K562 (cell line): Measurements from ENCODE around the gene RBM19. TPM values are rescaled to one million over a fixed set of nuclear protein-coding genes. Genes with fewer than 3 reads are reported as not detected.

Experiments used
- ATAC-seq: fragments of 200-7000 bp; cut with Tn5 transposase; 3 replicates; pipeline ENCODE4 v1.9.1; 2020; ENCODE audit warnings: moderate library complexity
- BruUV-seq: library from RNA; stranded (reverse); fragments of 400-500 nt; replicated peaks from 2 replicates; lab custom pipeline; 2021; lab: Mats Ljungman, UMichigan
- CTCF ChIA-PET: fragments of 300-600 bp; formaldehyde crosslinking; extraction: SDS; loops from one replicate; lab custom pipeline; 2021; ENCODE audit warnings: low intra/inter-chr PET ratio; lab: Yijun Ruan, JAX
- POLR2A ChIA-PET: fragments of 300-600, 350-650 bp; sonication (Branson Sonifier 250); formaldehyde crosslinking; extraction: SDS; loops from one replicate; lab custom pipeline; 2021; ENCODE audit warnings: antibody characterized with exemption, inconsistent platforms; lab: Yijun Ruan, JAX
- DNase-seq, 4 experiments: peaks; one replicate each; pipeline versions ENCODE4 v3.0.0 to v3.0.0-alpha.2; 2011 to 2018; ENCODE audit warnings: low spot score in 3 of 4, mixed read lengths in 3 of 4; ENCODE audit errors: extremely low read depth in 1 of 4
- FAIRE-seq: peaks from 2 replicates; lab custom pipeline; 2011; peaks lifted over from hg19 to GRCh38; lab: Jason Lieb, UNC
- H2AFZ ChIP-seq: 2 replicates; pipeline ENCODE4 v1.6.0; 2011; ENCODE audit warnings: low read depth, low read length, control low read depth, inconsistent platforms
- H3K27ac ChIP-seq: fragments of 200-600 bp; 3 replicates; pipeline ENCODE4 v1.8.0; 2011; ENCODE audit warnings: low read depth, mild to moderate bottlenecking, control low read depth, inconsistent platforms, low read length, moderate library complexity, mixed read lengths; ENCODE audit errors: extremely low read depth
- H3K27me3 ChIP-seq, 2 experiments: fragments of 300-600 bp in 1 of 2; 2 replicates in 1 of 2; 3 replicates in 1 of 2; pipeline versions ENCODE4 v1.6.0 to v1.8.0; 2011; ENCODE audit warnings: inconsistent platforms in 2 of 2, low read length in 2 of 2, mild to moderate bottlenecking in 1 of 2, mixed read lengths in 1 of 2, moderate library complexity in 1 of 2; ENCODE audit not compliant: control insufficient read depth in 2 of 2, insufficient read depth in 2 of 2
- H3K36me3 ChIP-seq: fragments of 300-600 bp; 3 replicates; pipeline ENCODE4 v1.8.0; 2011; ENCODE audit warnings: mild to moderate bottlenecking, low read length, inconsistent platforms; ENCODE audit not compliant: control insufficient read depth, insufficient read depth
- H3K4me1 ChIP-seq, 2 experiments: fragments of 200-600 bp in 1 of 2; replicated peaks in 1 of 2; 2 replicates in 1 of 2; 3 replicates in 1 of 2; pipeline versions ENCODE4 v1.5.1 to v1.8.0; 2011; ENCODE audit warnings: inconsistent platforms in 2 of 2, low read length in 2 of 2, mild to moderate bottlenecking in 1 of 2, mixed read lengths in 1 of 2, moderate library complexity in 1 of 2; ENCODE audit not compliant: control insufficient read depth in 2 of 2, insufficient read depth in 2 of 2
- H3K4me2 ChIP-seq: 2 replicates; pipeline ENCODE4 v1.6.1; 2011; ENCODE audit warnings: low read length, control low read depth, inconsistent platforms, mixed read lengths; ENCODE audit not compliant: insufficient read depth
- H3K4me3 ChIP-seq: fragments of 200-600 bp; sonication (generic), shearing (Covaris generic); 2 replicates; pipeline ENCODE4 v1.5.1; 2016; ENCODE audit warnings: control low read depth, inconsistent platforms
- H3K79me2 ChIP-seq: fragments of 200-600 bp; 3 replicates; pipeline ENCODE4 v1.8.0; 2011; ENCODE audit warnings: low read length, inconsistent platforms; ENCODE audit not compliant: control insufficient read depth, insufficient read depth
- H3K9ac ChIP-seq, 2 experiments: 2 replicates each; pipeline versions ENCODE4 v1.6.0 to v1.6.1; 2011; ENCODE audit warnings: low read depth in 2 of 2, low read length in 2 of 2, control low read depth in 1 of 2, inconsistent platforms in 1 of 2, mild to moderate bottlenecking in 1 of 2, mixed read lengths in 1 of 2; ENCODE audit not compliant: insufficient read depth in 1 of 2
- H3K9me1 ChIP-seq: one replicate; pipeline ENCODE4 v1.6.0; 2011; ENCODE audit warnings: inconsistent platforms, mild to moderate bottlenecking, low read length, moderate library complexity; ENCODE audit not compliant: control insufficient read depth, insufficient read depth
- H3K9me3 ChIP-seq: replicated peaks from 2 replicates; pipeline ENCODE4 v1.5.1; 2011; ENCODE audit warnings: low read depth, low read length, inconsistent platforms; ENCODE audit not compliant: control insufficient read depth, insufficient read depth
- H4K20me1 ChIP-seq: replicated peaks from 2 replicates; pipeline ENCODE4 v1.6.1; 2011; ENCODE audit warnings: low read length, inconsistent platforms, mixed read lengths; ENCODE audit not compliant: control insufficient read depth, insufficient read depth
- NR2C1 ChIP-seq, 2 experiments: fragments of 450-650 bp; IDR thresholded peaks; 2 replicates each; pipeline ENCODE4 v1.6.1; 2017; ENCODE audit warnings: mild to moderate bottlenecking in 2 of 2, antibody characterized with exemption in 1 of 2, inconsistent platforms in 1 of 2, missing compliant biosample characterization in 1 of 2, missing genetic modification characterization in 1 of 2
- TAL1 ChIP-seq: fragments of 450-650 bp; IDR thresholded peaks from 2 replicates; pipeline ENCODE4 v1.6.1; 2016; ENCODE audit warnings: mild to moderate bottlenecking
- ZNF384 ChIP-seq: IDR thresholded peaks from 2 replicates; pipeline ENCODE4 v1.6.1; 2012; ENCODE audit warnings: low read depth, low read length, improper control_type of control experiment
- WGBS: fragments of 100-300 bp; shearing (Covaris generic); methylation state at CpG from one replicate; pipeline ENCODE4 v1.1.6; 2016; ENCODE audit warnings: low coverage, mixed read lengths; ENCODE audit not compliant: insufficient coverage; ENCODE audit errors: missing lambda C conversion rate; 5-methylcytosine and 5-hydroxymethylcytosine counted together
- in situ Hi-C: fragments of 300-500 bp; cut with MboI; formaldehyde crosslinking; loops from 4 replicates; pipeline ENCODE4 v1.15.0; 2018; ENCODE audit warnings: inconsistent platforms, mixed read lengths
- intact Hi-C: fragments of 100-400 bp; cut with micrococcal nuclease; formaldehyde crosslinking; loops from 2 replicates; pipeline ENCODE4 v1.14.2; 2022
- polyA plus RNA-seq, 8 experiments: library from polyadenylated mRNA; depleted of rRNA in 4 of 8; stranded (reverse) in 5 of 8; unstranded in 3 of 8; fragments of >200 nt; fragmentation: Nextera tagmentation in 2 of 8; fragmentation: Illumina TruSeq in 1 of 8; extraction: Ambion mirVana in 2 of 8; extraction: Trizol in 1 of 8; gene quantifications; 2 replicates each; pipeline versions ENCODE4 v1.2.1 to v1.2.3, GENCODE V29; 2011 to 2014; ENCODE audit warnings: inconsistent platforms in 1 of 8, missing spikeins in 1 of 8
- total RNA-seq, 7 experiments: library from RNA; depleted of rRNA in 6 of 7; stranded (reverse); fragments of >200 nt in 6 of 7; fragmentation: Illumina TruSeq in 2 of 7; extraction: Trizol in 2 of 7; gene quantifications; 2 replicates each; pipeline versions ENCODE4 v1.2.1 to v1.2.3, GENCODE V29; 2011 to 2021; ENCODE audit warnings: low replicate concordance in 1 of 7
- TF ChIP-seq, protein P1 (sequence below): fragments of 250-450 bp; sonication (Bioruptor Pico); IDR thresholded peaks from 2 replicates; pipeline ENCODE4 v1.5.0; 2020; ENCODE audit warnings: mild to moderate bottlenecking, borderline replicate concordance
- TF ChIP-seq, protein P2 (sequence below): sonication (generic); formaldehyde crosslinking; IDR thresholded peaks from 2 replicates; pipeline ENCODE4 v1.8.0; 2022; ENCODE audit warnings: missing genetic modification reagents, mild to moderate bottlenecking, moderate library complexity, borderline replicate concordance

The RBM19 gene
- total and polyA plus RNA-seq, 9 of the 15 experiments (the other 6 are each of a cell fraction or from before 2014, with no cell fraction given): 16.0 to 58.4 (median 37.9) TPM

DNA sequence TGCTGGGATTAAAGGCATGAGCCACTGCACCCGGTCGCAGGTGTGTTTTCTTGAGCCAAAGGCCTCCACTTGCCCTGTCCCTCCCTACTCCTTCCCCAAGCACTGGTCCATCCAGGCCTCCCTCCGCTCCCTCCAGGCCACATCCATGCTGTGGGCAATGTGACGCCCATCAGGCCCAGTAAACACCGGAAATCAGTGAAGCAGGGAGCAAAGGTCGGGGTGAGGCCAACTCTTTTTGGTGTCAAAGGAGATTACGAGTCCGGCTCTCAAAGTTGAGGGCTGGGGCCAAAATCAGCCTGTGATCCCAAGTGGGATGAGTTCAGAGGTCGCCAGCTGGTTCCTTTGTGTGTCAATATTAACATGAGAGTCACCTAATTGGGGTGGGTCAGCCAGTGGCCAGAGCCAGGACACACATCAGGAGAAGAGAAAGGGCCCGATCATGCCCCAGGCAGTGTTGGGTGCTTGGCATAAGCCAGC is 195.7 kb downstream of the RBM19 start:
- H4K20me1 ChIP-seq: no peaks in the 10 kb centered on the region
- peaks cover 10% of the 10 kb centered on the region; the same call in 2 of the 3 replicates for H3K79me2 ChIP-seq
- no TSS peak for BruUV-seq
- H3K27me3 ChIP-seq: no peaks in the 10 kb centered on the region
- intact Hi-C loops (no loop called here), in situ Hi-C loops (no loop called here)
- no peak overlapping the region for H3K4me2 ChIP-seq
- H3K9ac ChIP-seq: peak overlapping the region in 1 of 2 experiments; percentile 47; a peak in 2 of 4 replicates
- DNase-seq (no peak), FAIRE-seq (no peak), ATAC-seq (no peak)
- 60% methylated on average over 9 of the region's 10 CpGs for WGBS
- H3K27ac ChIP-seq: no peak overlapping the region
- H3K9me1 ChIP-seq: no peaks in the 10 kb centered on the region
- peaks cover 8 to 10% of the 10 kb centered on the region in 2 experiments; a peak in 4 of 5 replicates for H3K4me1 ChIP-seq
- no peaks in the 10 kb centered on the region for H3K9me3 ChIP-seq
- POLR2A ChIA-PET: no interaction called here
- H3K36me3 ChIP-seq: peaks cover 5% of the 10 kb centered on the region; the same call in 1 of the 3 replicates
- no peak overlapping the region for H3K4me3 ChIP-seq
- TF ChIP-seq, protein P1, sequence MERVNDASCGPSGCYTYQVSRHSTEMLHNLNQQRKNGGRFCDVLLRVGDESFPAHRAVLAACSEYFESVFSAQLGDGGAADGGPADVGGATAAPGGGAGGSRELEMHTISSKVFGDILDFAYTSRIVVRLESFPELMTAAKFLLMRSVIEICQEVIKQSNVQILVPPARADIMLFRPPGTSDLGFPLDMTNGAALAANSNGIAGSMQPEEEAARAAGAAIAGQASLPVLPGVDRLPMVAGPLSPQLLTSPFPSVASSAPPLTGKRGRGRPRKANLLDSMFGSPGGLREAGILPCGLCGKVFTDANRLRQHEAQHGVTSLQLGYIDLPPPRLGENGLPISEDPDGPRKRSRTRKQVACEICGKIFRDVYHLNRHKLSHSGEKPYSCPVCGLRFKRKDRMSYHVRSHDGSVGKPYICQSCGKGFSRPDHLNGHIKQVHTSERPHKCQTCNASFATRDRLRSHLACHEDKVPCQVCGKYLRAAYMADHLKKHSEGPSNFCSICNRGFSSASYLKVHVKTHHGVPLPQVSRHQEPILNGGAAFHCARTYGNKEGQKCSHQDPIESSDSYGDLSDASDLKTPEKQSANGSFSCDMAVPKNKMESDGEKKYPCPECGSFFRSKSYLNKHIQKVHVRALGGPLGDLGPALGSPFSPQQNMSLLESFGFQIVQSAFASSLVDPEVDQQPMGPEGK (CRISPR knock-in tag): no peak
- TF ChIP-seq, protein P2, sequence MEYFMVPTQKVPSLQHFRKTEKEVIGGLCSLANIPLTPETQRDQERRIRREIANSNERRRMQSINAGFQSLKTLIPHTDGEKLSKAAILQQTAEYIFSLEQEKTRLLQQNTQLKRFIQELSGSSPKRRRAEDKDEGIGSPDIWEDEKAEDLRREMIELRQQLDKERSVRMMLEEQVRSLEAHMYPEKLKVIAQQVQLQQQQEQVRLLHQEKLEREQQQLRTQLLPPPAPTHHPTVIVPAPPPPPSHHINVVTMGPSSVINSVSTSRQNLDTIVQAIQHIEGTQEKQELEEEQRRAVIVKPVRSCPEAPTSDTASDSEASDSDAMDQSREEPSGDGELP (CRISPR knock-in tag): peak; percentile 14; the same call in 1 of the 2 replicates
- TF ChIP-seq ZNF384: no peak
- TF ChIP-seq NR2C1 (IDR thresholded peaks at IDR 0.05): peak; percentile 53; the same call in 1 of the 2 replicates
- peak; percentile 62 for TF ChIP-seq NR2C1 (tag; IDR thresholded peaks at IDR 0.05)
- no peak for TF ChIP-seq TAL1
- H2AFZ ChIP-seq: no peak overlapping the region
- CTCF ChIA-PET: interaction anchor here (0.6 kb wide), 1 partner anchor 149 kb away, joined by 3 read pairs; no protein-coding TSS in a partner anchor
